Measurements from ENCODE around the gene TFR2. TPM values are rescaled to one million over a fixed set of nuclear protein-coding genes. Genes with fewer than 3 reads are reported as not detected.

The TFR2 gene
- total RNA-seq, 1 experiment from 2014 or later = not detected

- Histone ChIP-seq H3K9ac (ENCODE audit: low read length) (peak overlapping the region; percentile 54), H4K20me1 (ENCODE audit: low read length) (no peaks in the 10 kb centered on the region), H3K4me3 (ENCODE audit: low read length) (peak overlapping the region; percentile 80), H3K79me2 (ENCODE audit: low read length) (no peaks in the 10 kb centered on the region), H3K4me1 (ENCODE audit: insufficient read depth, low read length) (peaks cover 24% of the 10 kb centered on the region), H3K36me3 (ENCODE audit: low read depth, low read length) (no peaks in the 10 kb centered on the region), H2AFZ (ENCODE audit: low read length) (peak overlapping the region; percentile 90), H3K9me2 (replicated peaks; ENCODE audit: low read length) (no peaks in the 10 kb centered on the region), H3K9me3 (ENCODE audit: low read length) (no peaks in the 10 kb centered on the region), H3K4me2 (ENCODE audit: low read length) (peak overlapping the region; percentile 100), H3K27ac (ENCODE audit: low read length) (no peak overlapping the region), H3K27me3 (ENCODE audit: low read length) (no peaks in the 10 kb centered on the region), H3F3A (ENCODE audit: low read length, unreplicated experiment) (no peaks in the 10 kb centered on the region)
- TF ChIP-seq EZH2phosphoT487 (IDR thresholded peaks at IDR 0.05; ENCODE audit: borderline replicate concordance, low read length) (no peak), CTCF (conservative IDR thresholded peaks at IDR 0.05; ENCODE audit: low read depth, low read length) (peak; percentile 52)
- ChIA-PET POLR2A (ENCODE audit: unreplicated experiment) (no interaction called here), CTCF (interaction anchor here (0.6 kb wide), 1 partner anchor 16 kb away, joined by 4 read pairs; no protein-coding TSS in a partner anchor)
- no TSS peak for BruUV-seq (replicated peaks)
- DNase-seq (peak; percentile 59), ATAC-seq (peak; percentile 65)
- intact Hi-C loops (cut with micrococcal nuclease) = loop anchor here (2.0 kb wide), 3 partner anchors 18 to 86 kb away; partner anchors contain the start of genes FBXO24, GNB2 and LRCH4
Observed at GRCh38 chr7:100604028-100604975, 37.0 kb downstream of the TFR2 start.

- intact Hi-C loops (cut with micrococcal nuclease) = loop anchor here (2.0 kb wide), 3 partner anchors 17 to 87 kb away; partner anchors contain the start of genes FBXO24, GNB2 and LRCH4
- Histone ChIP-seq H3K79me2 (ENCODE audit: low read length) (no peaks in the 10 kb centered on the region), H3K9ac (ENCODE audit: low read length) (no peak overlapping the region), H3K27me3 (ENCODE audit: low read length) (no peaks in the 10 kb centered on the region), H3K4me3 (ENCODE audit: low read length) (peak overlapping the region; percentile 54), H3K36me3 (ENCODE audit: low read depth, low read length) (no peaks in the 10 kb centered on the region), H3K27ac (ENCODE audit: low read length) (no peak overlapping the region), H3K9me3 (ENCODE audit: low read length) (no peaks in the 10 kb centered on the region), H4K20me1 (ENCODE audit: low read length) (no peaks in the 10 kb centered on the region), H3K4me1 (ENCODE audit: insufficient read depth, low read length) (peaks cover 24% of the 10 kb centered on the region), H3K9me2 (replicated peaks; ENCODE audit: low read length) (no peaks in the 10 kb centered on the region), H3F3A (ENCODE audit: low read length, unreplicated experiment) (no peaks in the 10 kb centered on the region), H2AFZ (ENCODE audit: low read length) (peak overlapping the region; percentile 74), H3K4me2 (ENCODE audit: low read length) (peak overlapping the region; percentile 82)
- CTCF ChIA-PET = no interaction called here
- no peak for DNase-seq
- TF ChIP-seq EZH2 (IDR thresholded peaks at IDR 0.05; ENCODE audit: low read length, unreplicated experiment) (no peak), CTCF (conservative IDR thresholded peaks at IDR 0.05; ENCODE audit: low read depth, low read length) (no peak), EZH2phosphoT487 (IDR thresholded peaks at IDR 0.05; ENCODE audit: borderline replicate concordance, low read length) (no peak)
- POLR2A ChIA-PET (ENCODE audit: unreplicated experiment) = no interaction called here
- no TSS peak for BruUV-seq (replicated peaks)
- no peak for ATAC-seq
Observed at GRCh38 chr7:100603726-100604027, 37.7 kb downstream of the TFR2 start.
